Gastroesophageal sphincter (tissue), 4 donors: Measurements from ENCODE around the gene SIRT2. TPM values are rescaled to one million over a fixed set of nuclear protein-coding genes. Genes with fewer than 3 reads are reported as not detected.
"Not testable (repeated sequence)": the region's sequence is repeated elsewhere in the genome, so short reads cannot be mapped to it uniquely, and the experiment has no call there.

ENCODE experiments used
- ATAC-seq: fragments of 150-250 bp; one replicate; pipeline ENCODE4 v1.9.1; 2016; ENCODE audit warnings: mild to moderate bottlenecking, moderate library complexity
- H3K27ac ChIP-seq, 4 donors: fragments of 200-600 bp; sonication (generic) in 3 of 4; 1 replicate in 3 of 4; 2 replicates in 1 of 4; pipeline ENCODE4 v1.5.1; 2016 to 2019
- H3K27me3 ChIP-seq: fragments of 200-600 bp; sonication (generic); one replicate; pipeline ENCODE4 v1.5.1; 2019
- H3K36me3 ChIP-seq, 2 donors: fragments of 200-600 bp; sonication (generic); one replicate each; pipeline ENCODE4 v1.5.1; 2019; ENCODE audit warnings: control low read depth in 1 of 2
- H3K4me1 ChIP-seq, 3 donors: fragments of 200-600 bp; sonication (generic); 1 replicate in 2 of 3; 2 replicates in 1 of 3; pipeline ENCODE4 v1.5.1; 2016 to 2019; ENCODE audit warnings: control low read depth in 2 of 3
- H3K4me3 ChIP-seq, 2 donors: fragments of 200-600 bp; sonication (generic); one replicate each; pipeline ENCODE4 v1.5.1; 2019; ENCODE audit warnings: mild to moderate bottlenecking in 1 of 2, moderate library complexity in 1 of 2
- H3K9me3 ChIP-seq, 3 donors: fragments of 200-600 bp; sonication (generic); one replicate each; pipeline ENCODE4 v1.5.1; 2017 to 2019; ENCODE audit warnings: control low read depth in 2 of 3
- EP300 ChIP-seq: sonication (generic); formaldehyde crosslinking; IDR thresholded peaks from one replicate; pipeline ENCODE4 v1.6.1; 2017; ENCODE audit warnings: antibody characterized with exemption, mild to moderate bottlenecking
- POLR2A ChIP-seq, 2 donors: fragments of 450-650 bp; IDR thresholded peaks; one replicate each; pipeline ENCODE4 v1.6.1; 2017; ENCODE audit warnings: antibody characterized with exemption in 2 of 2, mild to moderate bottlenecking in 2 of 2, moderate library complexity in 1 of 2
- POLR2AphosphoS5 ChIP-seq: sonication (generic); formaldehyde crosslinking; IDR thresholded peaks from one replicate; pipeline ENCODE4 v1.6.1; 2017; ENCODE audit warnings: antibody characterized with exemption
- WGBS, 2 donors: methylation state at CpG; one replicate each; pipeline ENCODE4 v1.1.5; 2018; ENCODE audit warnings: low coverage in 1 of 2; 5-methylcytosine and 5-hydroxymethylcytosine counted together
- total RNA-seq, 4 donors: library from RNA; depleted of rRNA; stranded (reverse); fragments of >200 nt; gene quantifications; one replicate each; pipeline ENCODE4 v1.1.0, GENCODE V29; 2016

SIRT2 gene
- total RNA-seq, 4 donors from 2014 or later: 73.9 to 106 (median 80.5) TPM

DNA sequence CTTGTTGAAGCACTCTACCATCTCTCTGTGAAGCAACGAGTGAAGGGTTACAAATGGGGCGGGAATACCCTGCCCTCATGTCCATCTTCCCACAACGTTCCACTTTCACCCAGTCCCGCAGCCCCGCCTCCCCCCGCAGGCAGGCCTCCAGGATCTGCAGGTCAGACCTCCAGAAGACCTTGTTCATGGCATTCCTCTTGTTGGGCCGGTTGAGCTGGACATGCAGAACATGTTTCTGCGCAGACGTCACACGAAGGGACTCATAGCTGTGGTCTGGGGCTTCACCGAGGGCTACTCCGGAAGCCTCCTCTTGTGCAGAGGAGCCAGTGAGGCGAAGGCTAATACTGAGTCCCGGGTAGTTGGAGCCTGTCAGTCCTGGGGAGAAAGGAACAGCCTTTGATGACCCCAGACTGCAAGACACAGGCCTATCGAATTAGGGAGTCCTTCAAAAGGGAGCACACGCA, 68.2 kb downstream of the SIRT2 start:
- WGBS, 2 donors: 0 to 3% methylated on average over 6 to 11 of the region's 16 CpGs
- peaks cover 0 to 71% (median 10%) of the 10 kb centered on the region in 3 donors for H3K4me1 ChIP-seq
- H3K9me3 ChIP-seq: no peaks in the 10 kb centered on the region
- H3K27me3 ChIP-seq: no peaks in the 10 kb centered on the region
- H3K4me3 ChIP-seq: peak overlapping the region; percentile 70 to 90
- peaks cover 0 to 58% of the 10 kb centered on the region in 2 donors for H3K36me3 ChIP-seq
- peak overlapping the region; percentile 80 to 95 (median 92) for H3K27ac ChIP-seq
- TF ChIP-seq POLR2AphosphoS5: peak; percentile 34
- no peak for TF ChIP-seq POLR2A (IDR thresholded peaks at IDR 0.05)
- ATAC-seq: peak; percentile 58

DNA sequence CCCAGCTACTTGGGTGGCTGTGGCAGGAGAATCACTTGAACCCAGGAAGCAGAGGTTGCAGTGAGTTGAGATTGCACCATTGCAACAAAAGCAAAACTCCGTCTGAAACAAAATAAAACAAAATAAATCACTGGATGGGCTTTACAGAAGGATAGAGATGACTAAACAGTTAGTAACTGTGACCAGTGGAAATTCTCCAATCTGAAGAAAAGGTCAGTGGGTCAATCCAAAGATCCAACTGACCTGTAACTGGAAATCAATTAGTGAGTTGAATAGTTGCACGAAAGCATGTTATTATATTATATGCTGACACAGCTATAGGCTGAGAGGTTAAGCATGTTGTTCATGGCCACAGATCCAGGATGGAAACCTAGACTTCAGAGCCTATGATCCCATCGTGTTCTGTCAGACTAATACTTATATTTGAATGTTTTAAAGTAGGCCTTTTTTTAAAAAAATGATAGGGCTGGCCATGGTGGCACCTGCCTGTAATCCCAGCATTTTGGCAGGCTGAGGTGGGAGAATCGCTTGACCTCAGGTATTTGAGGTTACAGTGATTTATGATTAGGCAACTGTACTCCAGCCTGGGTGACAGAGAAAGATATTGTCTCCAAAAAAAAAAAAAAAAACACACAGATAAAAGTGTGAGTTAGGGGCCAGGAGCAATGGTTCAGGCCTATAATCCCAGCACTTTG, 69.2 kb downstream of the SIRT2 start:
- peaks cover 0 to 67% (median 10%) of the 10 kb centered on the region in 3 donors for H3K4me1 ChIP-seq
- H3K4me3 ChIP-seq: peak overlapping the region in 1 of 2 donors; percentile 70
- peaks cover 0 to 58% of the 10 kb centered on the region in 2 donors for H3K36me3 ChIP-seq

GRCh38 chr19:38829203-38829602, 70.2 kb downstream of the SIRT2 start:
- H3K27me3 ChIP-seq, ATAC-seq, H3K4me3 ChIP-seq, H3K27ac ChIP-seq, H3K9me3 ChIP-seq: not testable (repeated sequence)
- H3K4me1 ChIP-seq: peaks cover 0 to 61% (median 10%) of the 10 kb centered on the region in 3 donors
- WGBS, 2 donors: 85 to 88% methylated on average over 3 to 6 of the region's 7 CpGs
- H3K36me3 ChIP-seq: peaks cover 0 to 55% of the 10 kb centered on the region in 2 donors

More for the DNA sequence above, 69.2 kb downstream of the SIRT2 start:
- no peaks in the 10 kb centered on the region for H3K9me3 ChIP-seq
- H3K27ac ChIP-seq: peak overlapping the region in 3 of 4 donors; percentile 92 to 95 (median 92)
- no peak for ATAC-seq
- WGBS, 2 donors: 66 to 75% methylated on average over 3 to 4 of the region's 4 CpGs
- H3K27me3 ChIP-seq: no peaks in the 10 kb centered on the region
- TF ChIP-seq EP300 (no peak), POLR2AphosphoS5 (no peak)

Other genes with a start within 250 kb of the SIRT2 start
- gene CAPN12, start 155.1 kb downstream of the SIRT2 start, total RNA-seq: 1 to 10 TPM in 2 of 4 donors, under 1 TPM in 1, not detected in 1; 0.93 to 2.2 (median 1.1) TPM
- gene LGALS7, start 126.1 kb downstream of the SIRT2 start, total RNA-seq: 10 to 100 TPM in 1 of 4 donors, not detected in 3; 25.8 TPM
- 10 to 100 TPM in 1 of 4 donors, 1 to 10 TPM in 2, not detected in 1; 2.1 to 58.4 (median 9.8) TPM for gene LGALS7B, start 110.4 kb downstream of the SIRT2 start, total RNA-seq
- 1 to 10 TPM in 2 of 4 donors, under 1 TPM in 1, not detected in 1; 0.27 to 1.6 (median 1.1) TPM for gene LGALS4, start 86.7 kb downstream of the SIRT2 start, total RNA-seq
- 100 to 1,000 TPM in 2 of 4 donors, 10 to 100 TPM in 2; 88.3 to 162 (median 110) TPM for gene ECH1, start 67.8 kb downstream of the SIRT2 start, total RNA-seq
- gene HNRNPL, start 49.6 kb downstream of the SIRT2 start, total RNA-seq: 100 to 1,000 TPM; 173 to 180 (median 174) TPM
- 1 to 10 TPM; 1.2 to 8.2 (median 4.1) TPM for gene RINL, start 21.3 kb downstream of the SIRT2 start, total RNA-seq
- 10 to 100 TPM; 18.5 to 37.6 (median 26.8) TPM for gene NFKBIB, start 351 bp upstream of the SIRT2 start, total RNA-seq
- 1 to 10 TPM in 1 of 4 donors, under 1 TPM in 1, not detected in 2; 0.94 to 1.4 TPM for gene CCER2, start 12.6 kb upstream of the SIRT2 start, total RNA-seq
- gene SARS2, start 31.1 kb upstream of the SIRT2 start, total RNA-seq: 10 to 100 TPM in 3 of 4 donors, 1 to 10 TPM in 1; 9.9 to 13.7 (median 11.9) TPM
- 10 to 100 TPM; 19.8 to 25.3 (median 23.0) TPM for gene MRPS12, start 31.3 kb upstream of the SIRT2 start, total RNA-seq
- gene FBXO17, start 76.1 kb upstream of the SIRT2 start, total RNA-seq: 10 to 100 TPM; 21.5 to 31.3 (median 27.8) TPM
- 1 to 10 TPM; 3.0 to 9.7 (median 3.8) TPM for gene FBXO27, start 132.9 kb upstream of the SIRT2 start, total RNA-seq
- under 1 TPM in 1 of 4 donors, not detected in 3; 0.08 TPM for gene ACP7, start 184.8 kb upstream of the SIRT2 start, total RNA-seq
- gene PAK4, start 226.2 kb upstream of the SIRT2 start, total RNA-seq: 10 to 100 TPM in 1 of 4 donors, 1 to 10 TPM in 3; 6.1 to 16.3 (median 7.5) TPM